Melanocyte of skin (primary cell): Measurements from ENCODE around the gene ZNF484. TPM values are rescaled to one million over a fixed set of nuclear protein-coding genes. Genes with fewer than 3 reads are reported as not detected.

ENCODE experiments used
- small RNA-seq, 2 donors: library from RNA; depleted of rRNA; stranded (forward); fragments of <200 nt; gene quantifications; one replicate each; pipeline ENCODE3, GENCODE V24; 2012
- total RNA-seq, 2 donors: library from RNA; depleted of rRNA; stranded (reverse); fragments of >200 nt; gene quantifications; 2 replicates each; pipeline ENCODE4 v1.2.3, GENCODE V29; 2012

Gene ZNF484
- 10 to 100 TPM; 11.7 to 12.4 TPM for total RNA-seq

DNA sequence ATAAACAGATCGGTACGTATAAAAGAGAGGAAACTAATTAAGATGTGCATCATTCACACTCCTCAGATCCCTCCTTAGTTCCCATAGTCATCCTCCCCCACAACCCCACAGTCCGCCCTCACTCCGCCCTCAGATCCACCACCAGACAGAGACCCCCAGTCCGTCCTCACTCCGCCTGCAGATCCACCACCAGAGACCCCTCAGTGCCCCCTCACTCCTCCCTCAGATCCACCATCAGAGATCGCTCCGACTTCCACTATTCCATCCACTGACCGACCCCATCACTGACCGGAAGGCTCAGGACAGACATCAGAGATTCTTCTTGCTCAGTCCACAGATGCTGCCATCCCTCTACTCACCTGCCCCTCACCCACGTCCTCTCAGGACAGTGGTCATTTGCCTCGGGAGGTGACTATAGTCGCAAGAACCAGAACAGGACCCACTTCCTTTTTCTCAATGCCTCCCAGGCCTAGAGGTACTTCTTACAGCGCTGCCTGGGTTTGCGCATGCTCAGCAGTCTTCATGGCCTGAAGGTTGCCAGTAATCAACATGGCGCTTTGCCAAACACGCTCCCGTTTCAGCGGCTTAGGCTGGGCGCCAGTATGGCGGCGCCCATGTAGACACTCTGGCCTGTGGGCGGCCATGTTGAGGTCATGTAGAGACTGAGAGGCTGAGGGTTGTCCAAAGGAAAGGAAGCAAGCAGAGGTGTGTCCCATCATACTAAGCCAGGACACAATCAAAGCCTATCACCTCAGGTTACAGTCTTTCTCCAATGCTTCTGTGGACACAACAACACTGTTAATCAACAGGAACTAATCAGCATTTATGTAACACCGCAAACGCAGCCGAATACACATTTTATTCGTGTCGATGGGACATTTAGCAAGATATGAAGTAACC, at the start of gene ZNF484:
ZNF484 (minus strand) TSS at position 508 of the 900 bp plus-strand sequence. CDS start 3,009 bp downstream, outside the sequence.

Small RNA genes lying within 50 kb of the gene (small RNA-seq; reads per million reads assigned to genes)
- 0 reads per million in 2 donors for gene RNU6-714P

Other genes with a start within 250 kb of the ZNF484 start
- 10 to 100 TPM; 13.8 to 15.0 TPM for gene IPPK, start 207.9 kb downstream of the ZNF484 start, total RNA-seq
- 10 to 100 TPM; 38.9 to 52.9 TPM for gene BICD2, start 113.2 kb downstream of the ZNF484 start, total RNA-seq
- gene FGD3, start 69.5 kb upstream of the ZNF484 start, total RNA-seq = not detected
- 1 to 10 TPM in 1 of 2 donors, under 1 TPM in 1; 0.69 to 5.3 TPM for gene SUSD3, start 180.7 kb upstream of the ZNF484 start, total RNA-seq
- 10 to 100 TPM; 40.3 to 86.9 TPM for gene CARD19, start 218.2 kb upstream of the ZNF484 start, total RNA-seq